Measurements from ENCODE around the gene SMC1B. TPM values are rescaled to one million over a fixed set of nuclear protein-coding genes. Genes with fewer than 3 reads are reported as not detected.
"Not testable (repeated sequence)": the region's sequence is repeated elsewhere in the genome, so short reads cannot be mapped to it uniquely, and the experiment has no call there.

SMC1B gene
- polyA plus RNA-seq, 12 donors: 0.04 to 0.23 (median 0.10) TPM; not detected in 2

GRCh38 chr22:45444168-45444567 is 30.8 kb upstream of the SMC1B start:
- DNase-seq: no peak

- DNase-seq: no peak
Observed at GRCh38 chr22:45442116-45442515, 28.7 kb upstream of the SMC1B start.

- peak; percentile 76 for DNase-seq
Observed at GRCh38 chr22:45441138-45441537, 27.7 kb upstream of the SMC1B start.

- DNase-seq: not testable (repeated sequence)
Observed at GRCh38 chr22:45440688-45441087, 27.3 kb upstream of the SMC1B start.

- no peak for DNase-seq
Observed at GRCh38 chr22:45438336-45438735, 24.9 kb upstream of the SMC1B start.

- not testable (repeated sequence) for DNase-seq
Observed at GRCh38 chr22:45436871-45437517, 23.6 kb upstream of the SMC1B start.

GRCh38 chr22:45435544-45436139 is 22.2 kb upstream of the SMC1B start:
- peak; percentile 91 for DNase-seq

GRCh38 chr22:45434981-45435380 is 21.6 kb upstream of the SMC1B start:
- DNase-seq: no peak

GRCh38 chr22:45430871-45431270 is 17.5 kb upstream of the SMC1B start:
- DNase-seq: no peak

GRCh38 chr22:45429981-45430775 is 16.8 kb upstream of the SMC1B start:
- no peak for DNase-seq

GRCh38 chr22:45429424-45429823 is 16.0 kb upstream of the SMC1B start:
- no peak for DNase-seq

GRCh38 chr22:45428391-45429385 is 15.3 kb upstream of the SMC1B start:
- no peak for DNase-seq

- DNase-seq: no peak
Observed at GRCh38 chr22:45427114-45427513, 13.7 kb upstream of the SMC1B start.

GRCh38 chr22:45426387-45426786 is 13.0 kb upstream of the SMC1B start:
- no peak for DNase-seq

GRCh38 chr22:45425531-45426265 is 12.3 kb upstream of the SMC1B start:
- no peak for DNase-seq

- no peak for DNase-seq
Observed at GRCh38 chr22:45425101-45425500, 11.7 kb upstream of the SMC1B start.

- DNase-seq: no peak
Observed at GRCh38 chr22:45424241-45424731, 10.9 kb upstream of the SMC1B start.

- no peak for DNase-seq
Observed at GRCh38 chr22:45423524-45423923, 10.1 kb upstream of the SMC1B start.

GRCh38 chr22:45422237-45422983 is 9.0 kb upstream of the SMC1B start:
- no peak for DNase-seq

Measured in muscle of arm (tissue), 12 donors.